HL-60 (cell line): ENCODE data around the gene CD247.

Experiments used
- DNase-seq, 2 experiments: peaks; one replicate each; pipeline ENCODE4 v3.0.0-alpha.2; 2010 to 2020; ENCODE audit warnings: low read depth in 1 of 2, low spot score in 1 of 2
- H3K27ac ChIP-seq: fragments of 250-450 bp; sonication (Bioruptor Pico); replicated peaks from 2 replicates; pipeline ENCODE4 v1.5.1; 2020; ENCODE audit warnings: mild to moderate bottlenecking, moderate library complexity
- H3K27me3 ChIP-seq: fragments of 250-450 bp; sonication (Bioruptor Pico); 2 replicates; pipeline ENCODE4 v1.5.1; 2021; ENCODE audit warnings: mild to moderate bottlenecking, moderate library complexity; ENCODE audit not compliant: insufficient read depth, poor library complexity, severe bottlenecking
- H3K4me3 ChIP-seq: replicated peaks from 2 replicates; pipeline ENCODE4 v1.5.1; 2011; ENCODE audit warnings: mild to moderate bottlenecking, control low read depth, low read length; ENCODE audit not compliant: insufficient read depth
- CTCF ChIP-seq: IDR thresholded peaks from one replicate; pipeline ENCODE4 v1.5.1; 2011; ENCODE audit warnings: low read length, control low read depth, inconsistent platforms; ENCODE audit not compliant: insufficient read depth
- GABPA ChIP-seq: IDR thresholded peaks from 2 replicates; pipeline ENCODE4 v1.6.1; 2012; ENCODE audit warnings: low read depth
- POLR2AphosphoS5 ChIP-seq: IDR thresholded peaks from 2 replicates; pipeline ENCODE4 v1.6.1; 2012; ENCODE audit warnings: low read depth
- REST ChIP-seq: IDR thresholded peaks from 2 replicates; pipeline ENCODE4 v1.6.1; 2012; ENCODE audit warnings: low read depth; ENCODE audit not compliant: insufficient replicate concordance
- SPI1 ChIP-seq: IDR thresholded peaks from 2 replicates; pipeline ENCODE4 v1.6.1; 2012; ENCODE audit warnings: low read depth, mild to moderate bottlenecking, borderline replicate concordance

The CD247 gene

GRCh38 chr1:167543199-167543990 lies 25.1 kb upstream of the CD247 start:
- Histone ChIP-seq H3K27ac (peak overlapping the region; percentile 35), H3K27me3 (no peaks in the 10 kb centered on the region), H3K4me3 (no peak overlapping the region)
- DNase-seq = no peak
- TF ChIP-seq SPI1 = no peak
- no peak for TF ChIP-seq REST
- no peak for TF ChIP-seq GABPA
- TF ChIP-seq POLR2AphosphoS5 = no peak
- TF ChIP-seq CTCF = no peak

GRCh38 chr1:167542109-167543032 lies 24.0 kb upstream of the CD247 start:
- no peak for TF ChIP-seq CTCF
- no peak for TF ChIP-seq POLR2AphosphoS5
- TF ChIP-seq SPI1 = peak; percentile 56
- no peak for DNase-seq
- H3K27ac ChIP-seq = peak overlapping the region; percentile 35
- no peaks in the 10 kb centered on the region for H3K27me3 ChIP-seq
- H3K4me3 ChIP-seq = no peak overlapping the region

- DNase-seq = no peak
- TF ChIP-seq SPI1 (no peak), GABPA (no peak), POLR2AphosphoS5 (no peak), CTCF (no peak), REST (no peak)
- Histone ChIP-seq H3K27ac (peak overlapping the region; percentile 35), H3K27me3 (no peaks in the 10 kb centered on the region), H3K4me3 (no peak overlapping the region)
These were observed 23.3 kb upstream of the CD247 start for GRCh38 chr1:167541610-167542009.
